Activated naive CD8-positive, alpha-beta T cell treated with anti-CD3 and anti-CD28 coated beads, Interleukin-2, amount 50 U/mL, for 24 hours (primary cell): Measurements from ENCODE around the gene OR4Q2.
"Not testable (repeated sequence)": the region's sequence is repeated elsewhere in the genome, so short reads cannot be mapped to it uniquely, and the experiment has no call there.

Experiments
- ATAC-seq: fragments of 150-1000 bp; cut with Tn5 transposase; one replicate; pipeline ENCODE4 v1.10.0; 2021
- DNase-seq: peaks from one replicate; pipeline ENCODE4 v3.0.0; 2021
- H3K27ac Mint-ChIP-seq: one replicate; pipeline ENCODE4 v1.8.0; 2021; ENCODE audit warnings: mild to moderate bottlenecking, mixed read lengths
- H3K27me3 Mint-ChIP-seq: one replicate; pipeline ENCODE4 v1.8.0; 2021; ENCODE audit warnings: mixed read lengths
- H3K36me3 Mint-ChIP-seq: one replicate; pipeline ENCODE4 v1.8.0; 2021; ENCODE audit warnings: low read depth, mixed read lengths
- H3K4me1 Mint-ChIP-seq: one replicate; pipeline ENCODE4 v1.8.0; 2021; ENCODE audit warnings: mixed read lengths
- H3K4me3 Mint-ChIP-seq: one replicate; pipeline ENCODE4 v1.8.0; 2021; ENCODE audit warnings: mild to moderate bottlenecking, moderate library complexity, mixed read lengths
- H3K9me3 Mint-ChIP-seq: one replicate; pipeline ENCODE4 v1.8.0; 2021; ENCODE audit warnings: mixed read lengths

The OR4Q2 gene

GRCh38 chr14:20001863-20002262, at the start of gene OR4Q2:
Gene OR4Q2 (plus strand): TSS chr14:20002163.
- Mint-ChIP-seq H3K4me3 (no peak within 1 kb of the TSS), H3K27me3 (peaks cover 4% of the 10 kb centered on the region), H3K36me3 (no peaks in the 10 kb centered on the region), H3K9me3 (peaks cover 4% of the 10 kb centered on the region), H3K27ac (no peak within 1 kb of the TSS), H3K4me1 (no peaks in the 10 kb centered on the region)
- ATAC-seq (no peak), DNase-seq (no peak)

- not testable (repeated sequence) for DNase-seq, H3K27ac Mint-ChIP-seq, ATAC-seq, H3K4me3 Mint-ChIP-seq, H3K36me3 Mint-ChIP-seq, H3K27me3 Mint-ChIP-seq, H3K9me3 Mint-ChIP-seq
- H3K4me1 Mint-ChIP-seq = peaks cover 12% of the 10 kb centered on the region
Observed at GRCh38 chr14:19969735-19970134, 32.2 kb upstream of the OR4Q2 start.

GRCh38 chr14:19974844-19975243, 27.1 kb upstream of the OR4Q2 start:
- Mint-ChIP-seq H3K27me3 (no peaks in the 10 kb centered on the region), H3K36me3 (no peaks in the 10 kb centered on the region), H3K27ac (no peak overlapping the region), H3K4me3 (no peak overlapping the region), H3K4me1 (peaks cover 22% of the 10 kb centered on the region), H3K9me3 (no peaks in the 10 kb centered on the region)
- ATAC-seq (no peak), DNase-seq (no peak)

- Mint-ChIP-seq H3K4me3 (no peak within 1 kb of the TSS), H3K9me3 (no peaks in the 10 kb centered on the region), H3K4me1 (peaks cover 22% of the 10 kb centered on the region), H3K27me3 (no peaks in the 10 kb centered on the region), H3K36me3 (no peaks in the 10 kb centered on the region), H3K27ac (no peak within 1 kb of the TSS)
- no peak for ATAC-seq
- no peak for DNase-seq
Observed at GRCh38 chr14:19975291-19975690, 26.7 kb upstream of the OR4Q2 start, which contains the start of gene OR4K15. Gene OR4K15 (plus strand): TSS chr14:19975591. CDS start chr14:19975591, 0 bp downstream.

GRCh38 chr14:19993438-19993837, 8.5 kb upstream of the OR4Q2 start:
- no peaks in the 10 kb centered on the region for H3K36me3 Mint-ChIP-seq
- ATAC-seq = no peak
- no peak overlapping the region for H3K4me3 Mint-ChIP-seq
- no peak overlapping the region for H3K27ac Mint-ChIP-seq
- H3K9me3 Mint-ChIP-seq = peaks cover 8% of the 10 kb centered on the region
- no peaks in the 10 kb centered on the region for H3K27me3 Mint-ChIP-seq
- H3K4me1 Mint-ChIP-seq = no peaks in the 10 kb centered on the region
- DNase-seq = no peak

- H3K27ac Mint-ChIP-seq = no peak overlapping the region
- H3K36me3 Mint-ChIP-seq = no peaks in the 10 kb centered on the region
- H3K27me3 Mint-ChIP-seq = peaks cover 4% of the 10 kb centered on the region
- ATAC-seq (no peak), DNase-seq (no peak)
- no peaks in the 10 kb centered on the region for H3K4me1 Mint-ChIP-seq
- H3K4me3 Mint-ChIP-seq = no peak overlapping the region
- peaks cover 4% of the 10 kb centered on the region for H3K9me3 Mint-ChIP-seq
Observed at GRCh38 chr14:20002319-20002718, 356 bp downstream of the OR4Q2 start.

GRCh38 chr14:20008156-20008555, 6.2 kb downstream of the OR4Q2 start:
- Mint-ChIP-seq H3K27ac (no peak overlapping the region), H3K4me1 (no peaks in the 10 kb centered on the region), H3K27me3 (peaks cover 4% of the 10 kb centered on the region), H3K4me3 (no peak overlapping the region), H3K9me3 (peaks cover 20% of the 10 kb centered on the region), H3K36me3 (no peaks in the 10 kb centered on the region)
- DNase-seq = no peak
- no peak for ATAC-seq

- H3K27ac Mint-ChIP-seq = no peak within 1 kb of the TSS
- H3K27me3 Mint-ChIP-seq = peaks cover 2% of the 10 kb centered on the region
Observed at GRCh38 chr14:20019257-20019865, 17.4 kb downstream of the OR4Q2 start, which contains the start of gene OR4K14. Gene OR4K14 (minus strand): TSS chr14:20019307. CDS start chr14:20015193, 4,114 bp downstream.

GRCh38 chr14:20031058-20031457, 29.1 kb downstream of the OR4Q2 start:
- H3K4me3 Mint-ChIP-seq = no peak overlapping the region
- no peak for DNase-seq
- H3K27ac Mint-ChIP-seq = no peak overlapping the region
- no peaks in the 10 kb centered on the region for H3K4me1 Mint-ChIP-seq
- no peaks in the 10 kb centered on the region for H3K36me3 Mint-ChIP-seq
- ATAC-seq = no peak
- H3K27me3 Mint-ChIP-seq = no peaks in the 10 kb centered on the region
- peaks cover 3% of the 10 kb centered on the region for H3K9me3 Mint-ChIP-seq

More at GRCh38 chr14:20019257-20019865, 17.4 kb downstream of the OR4Q2 start, which contains the start of gene OR4K14:
- H3K9me3 Mint-ChIP-seq = peaks cover 6% of the 10 kb centered on the region
- ATAC-seq (no peak), DNase-seq (no peak)
- H3K36me3 Mint-ChIP-seq = no peaks in the 10 kb centered on the region
- no peaks in the 10 kb centered on the region for H3K4me1 Mint-ChIP-seq
- no peak within 1 kb of the TSS for H3K4me3 Mint-ChIP-seq

- Mint-ChIP-seq H3K27ac (no peak overlapping the region), H3K4me3 (no peak overlapping the region), H3K27me3 (no peaks in the 10 kb centered on the region), H3K9me3 (no peaks in the 10 kb centered on the region), H3K4me1 (no peaks in the 10 kb centered on the region), H3K36me3 (no peaks in the 10 kb centered on the region)
- DNase-seq = no peak
- no peak for ATAC-seq
Observed at GRCh38 chr14:20035449-20035848, 33.5 kb downstream of the OR4Q2 start.

GRCh38 chr14:20035938-20036337, 34.0 kb downstream of the OR4Q2 start, which contains the start of gene OR4K13:
Gene OR4K13 (minus strand): TSS chr14:20036038. CDS start chr14:20034758, 1,280 bp downstream.
- H3K4me3 Mint-ChIP-seq = no peak within 1 kb of the TSS
- DNase-seq (no peak), ATAC-seq (no peak)
- no peak within 1 kb of the TSS for H3K27ac Mint-ChIP-seq
- no peaks in the 10 kb centered on the region for H3K27me3 Mint-ChIP-seq
- no peaks in the 10 kb centered on the region for H3K36me3 Mint-ChIP-seq
- no peaks in the 10 kb centered on the region for H3K9me3 Mint-ChIP-seq
- H3K4me1 Mint-ChIP-seq = no peaks in the 10 kb centered on the region

GRCh38 chr14:20044243-20044642, 42.3 kb downstream of the OR4Q2 start:
- Mint-ChIP-seq H3K27ac (no peak overlapping the region), H3K4me1 (no peaks in the 10 kb centered on the region), H3K27me3 (peaks cover 5% of the 10 kb centered on the region), H3K36me3 (no peaks in the 10 kb centered on the region), H3K4me3 (no peak overlapping the region), H3K9me3 (no peaks in the 10 kb centered on the region)
- ATAC-seq = no peak
- no peak for DNase-seq

- no peaks in the 10 kb centered on the region for H3K36me3 Mint-ChIP-seq
- H3K4me3 Mint-ChIP-seq = no peak overlapping the region
- peaks cover 8% of the 10 kb centered on the region for H3K27me3 Mint-ChIP-seq
- ATAC-seq = no peak
- H3K27ac Mint-ChIP-seq = no peak overlapping the region
- no peaks in the 10 kb centered on the region for H3K9me3 Mint-ChIP-seq
- DNase-seq = no peak
- no peaks in the 10 kb centered on the region for H3K4me1 Mint-ChIP-seq
Observed at GRCh38 chr14:20048202-20048601, 46.2 kb downstream of the OR4Q2 start.
